Activated CD8-positive, alpha-beta memory T cell treated with anti-CD3 and anti-CD28 coated beads, Interleukin-2, amount 50 U/mL, for 24 hours (primary cell): ENCODE measurements around the gene KIZ.

Experiments used
- DNase-seq: peaks from one replicate; pipeline ENCODE4 v3.0.0-alpha.2; 2020; ENCODE audit errors: extremely low read depth

Gene KIZ

GRCh38 chr20:21265261-21266190 is 139.6 kb downstream of the KIZ start:
- DNase-seq = no peak

GRCh38 chr20:21266191-21266536 is 140.3 kb downstream of the KIZ start:
- no peak for DNase-seq

GRCh38 chr20:21269772-21270171 is 143.9 kb downstream of the KIZ start:
- no peak for DNase-seq

GRCh38 chr20:21270806-21271205 is 144.9 kb downstream of the KIZ start:
- DNase-seq = no peak

GRCh38 chr20:21272279-21272678 is 146.4 kb downstream of the KIZ start:
- DNase-seq = no peak

GRCh38 chr20:21272679-21273078 is 146.8 kb downstream of the KIZ start:
- no peak for DNase-seq

GRCh38 chr20:21273755-21274386 is 148.0 kb downstream of the KIZ start:
- DNase-seq = no peak

- no peak for DNase-seq
These were observed 152.9 kb downstream of the KIZ start for GRCh38 chr20:21278829-21279228.

GRCh38 chr20:21279706-21280521 is 154.0 kb downstream of the KIZ start:
- DNase-seq = no peak

- DNase-seq = no peak
These were observed 154.7 kb downstream of the KIZ start for GRCh38 chr20:21280522-21281016.

GRCh38 chr20:21286775-21287174 is 160.9 kb downstream of the KIZ start:
- DNase-seq = no peak

- DNase-seq = no peak
These were observed 162.9 kb downstream of the KIZ start for GRCh38 chr20:21288587-21289370.

GRCh38 chr20:21289651-21290050 is 163.8 kb downstream of the KIZ start:
- DNase-seq = no peak

GRCh38 chr20:21291026-21291425 is 165.1 kb downstream of the KIZ start:
- DNase-seq = no peak

GRCh38 chr20:21294755-21295154 is 168.9 kb downstream of the KIZ start:
- DNase-seq = no peak
